ENCODE data around the gene RAMP1. TPM values are rescaled to one million over a fixed set of nuclear protein-coding genes. Genes with fewer than 3 reads are reported as not detected.

RAMP1 gene
- total and polyA plus RNA-seq, 2 experiments from 2014 or later, result 134 to 329 TPM

DNA sequence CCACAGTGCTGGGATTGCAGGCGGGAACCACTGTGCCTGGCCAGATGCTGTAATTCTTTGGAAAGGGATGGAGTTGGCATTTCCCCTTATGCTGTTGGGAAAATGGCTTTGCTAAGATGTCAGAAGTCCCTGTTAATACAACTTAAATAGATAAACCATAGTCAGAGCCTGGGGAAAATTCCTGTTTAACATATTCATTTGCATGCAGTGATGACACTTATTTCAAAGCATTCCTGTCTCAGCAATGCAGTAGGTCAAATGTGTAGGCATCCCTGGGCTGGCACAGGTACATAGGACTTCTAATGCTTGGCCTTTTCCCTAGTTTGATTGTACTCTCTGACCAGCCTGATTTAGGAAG lies 38.6 kb downstream of the RAMP1 start:
- no peak overlapping the region for H3K4me2 ChIP-seq
- DNase-seq (ENCODE audit: low spot score), result no peak
- no peaks in the 10 kb centered on the region for H3K79me2 ChIP-seq
- WGBS (ENCODE audit: low lambda C conversion rate, missing lambda C conversion rate), result 100% methylated on average over 1 of the region's 1 CpG
- H3K9me3 ChIP-seq (ENCODE audit: low read depth), result no peaks in the 10 kb centered on the region
- H3K9me2 ChIP-seq (replicated peaks; ENCODE audit: insufficient read depth), result no peaks in the 10 kb centered on the region
- no peak overlapping the region for H3K27ac ChIP-seq
- TF ChIP-seq EZH2phosphoT487 (IDR thresholded peaks at IDR 0.05; ENCODE audit: low read depth, severe bottlenecking, unreplicated experiment) (no peak), EZH2 (IDR thresholded peaks at IDR 0.05; ENCODE audit: borderline replicate concordance) (no peak)
- TF ChIP-seq, protein P1, sequence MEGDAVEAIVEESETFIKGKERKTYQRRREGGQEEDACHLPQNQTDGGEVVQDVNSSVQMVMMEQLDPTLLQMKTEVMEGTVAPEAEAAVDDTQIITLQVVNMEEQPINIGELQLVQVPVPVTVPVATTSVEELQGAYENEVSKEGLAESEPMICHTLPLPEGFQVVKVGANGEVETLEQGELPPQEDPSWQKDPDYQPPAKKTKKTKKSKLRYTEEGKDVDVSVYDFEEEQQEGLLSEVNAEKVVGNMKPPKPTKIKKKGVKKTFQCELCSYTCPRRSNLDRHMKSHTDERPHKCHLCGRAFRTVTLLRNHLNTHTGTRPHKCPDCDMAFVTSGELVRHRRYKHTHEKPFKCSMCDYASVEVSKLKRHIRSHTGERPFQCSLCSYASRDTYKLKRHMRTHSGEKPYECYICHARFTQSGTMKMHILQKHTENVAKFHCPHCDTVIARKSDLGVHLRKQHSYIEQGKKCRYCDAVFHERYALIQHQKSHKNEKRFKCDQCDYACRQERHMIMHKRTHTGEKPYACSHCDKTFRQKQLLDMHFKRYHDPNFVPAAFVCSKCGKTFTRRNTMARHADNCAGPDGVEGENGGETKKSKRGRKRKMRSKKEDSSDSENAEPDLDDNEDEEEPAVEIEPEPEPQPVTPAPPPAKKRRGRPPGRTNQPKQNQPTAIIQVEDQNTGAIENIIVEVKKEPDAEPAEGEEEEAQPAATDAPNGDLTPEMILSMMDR (IDR thresholded peaks at IDR 0.05; ENCODE audit: poor library complexity), result no peak
- H3K27me3 ChIP-seq, result no peaks in the 10 kb centered on the region
- no peak overlapping the region for H3K4me3 ChIP-seq
- peaks cover 5% of the 10 kb centered on the region for H3K4me1 ChIP-seq (ENCODE audit: insufficient read depth)
- H2AFZ ChIP-seq, result no peak overlapping the region
- no peaks in the 10 kb centered on the region for H4K20me1 ChIP-seq (ENCODE audit: insufficient read depth, poor library complexity, severe bottlenecking)
- no peaks in the 10 kb centered on the region for H3K36me3 ChIP-seq (replicated peaks; ENCODE audit: insufficient read depth, low read depth)

DNA sequence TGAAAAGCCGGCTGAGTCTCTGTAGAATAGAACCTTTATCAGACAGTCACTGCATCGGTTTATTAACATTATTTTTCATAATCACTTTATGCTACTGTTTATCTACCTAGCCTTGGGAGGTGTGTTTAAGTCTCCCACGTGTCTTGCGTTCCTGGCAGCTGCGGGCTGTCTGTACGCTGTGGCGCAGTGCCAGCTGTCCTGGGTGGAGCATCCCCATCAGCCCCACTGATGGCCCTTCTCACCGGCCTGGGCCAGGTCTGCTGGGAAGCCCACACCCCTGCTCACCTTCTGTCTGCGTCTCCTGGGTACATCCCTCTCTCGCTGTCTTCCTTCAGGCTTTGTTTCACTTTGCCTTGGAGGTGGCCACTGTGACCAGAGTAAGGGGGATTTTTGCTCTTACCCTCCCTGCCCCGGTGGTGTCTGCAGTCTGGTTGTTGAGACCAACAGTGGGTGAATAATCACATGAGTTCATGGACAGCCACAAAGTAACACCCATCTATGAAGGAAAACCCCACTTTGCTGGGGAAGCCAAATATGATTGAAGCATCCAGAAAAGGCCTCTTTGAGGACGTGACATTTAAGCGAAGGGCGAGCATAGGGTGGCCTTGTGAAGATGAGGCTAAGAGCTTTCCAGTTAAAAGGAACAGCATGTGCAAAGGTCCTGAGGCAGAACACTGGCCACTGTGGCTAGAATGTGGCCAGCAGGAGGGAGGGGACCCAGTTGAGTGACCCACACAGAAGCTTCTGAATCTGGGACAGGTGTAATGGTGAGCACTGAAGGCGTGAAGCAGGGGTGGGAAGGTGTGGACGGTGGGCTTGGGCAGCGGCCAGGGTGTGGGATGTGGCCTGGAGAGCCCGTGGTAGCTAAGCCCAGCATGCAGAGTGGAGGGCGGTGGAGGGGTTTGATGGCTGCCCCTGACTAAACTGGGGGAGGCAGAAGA lies 41.7 kb downstream of the RAMP1 start:
- 96% methylated on average over 19 of the region's 19 CpGs for WGBS (ENCODE audit: low lambda C conversion rate, missing lambda C conversion rate)
- Histone ChIP-seq H3K27ac (no peak overlapping the region), H3K9me3 (ENCODE audit: low read depth) (no peaks in the 10 kb centered on the region), H3K9me2 (replicated peaks; ENCODE audit: insufficient read depth) (no peaks in the 10 kb centered on the region), H2AFZ (no peak overlapping the region), H3K27me3 (no peaks in the 10 kb centered on the region), H4K20me1 (ENCODE audit: insufficient read depth, poor library complexity, severe bottlenecking) (no peaks in the 10 kb centered on the region), H3K79me2 (no peaks in the 10 kb centered on the region), H3K4me3 (no peak overlapping the region), H3K36me3 (replicated peaks; ENCODE audit: insufficient read depth, low read depth) (no peaks in the 10 kb centered on the region), H3K4me2 (no peak overlapping the region), H3K4me1 (ENCODE audit: insufficient read depth) (peaks cover 5% of the 10 kb centered on the region)
- no peak for DNase-seq (ENCODE audit: low spot score)
- TF ChIP-seq EZH2 (IDR thresholded peaks at IDR 0.05; ENCODE audit: borderline replicate concordance) (no peak), EZH2phosphoT487 (IDR thresholded peaks at IDR 0.05; ENCODE audit: low read depth, severe bottlenecking, unreplicated experiment) (no peak)
- TF ChIP-seq, protein P1 (IDR thresholded peaks at IDR 0.05; ENCODE audit: poor library complexity), result no peak

- Histone ChIP-seq H2AFZ (no peak overlapping the region), H4K20me1 (ENCODE audit: insufficient read depth, poor library complexity, severe bottlenecking) (no peaks in the 10 kb centered on the region), H3K79me2 (no peaks in the 10 kb centered on the region), H3K9me2 (replicated peaks; ENCODE audit: insufficient read depth) (no peaks in the 10 kb centered on the region), H3K36me3 (replicated peaks; ENCODE audit: insufficient read depth, low read depth) (no peaks in the 10 kb centered on the region), H3K27ac (no peak overlapping the region), H3K9me3 (ENCODE audit: low read depth) (no peaks in the 10 kb centered on the region), H3K4me1 (ENCODE audit: insufficient read depth) (no peaks in the 10 kb centered on the region), H3K4me2 (no peak overlapping the region), H3K27me3 (no peaks in the 10 kb centered on the region), H3K4me3 (no peak overlapping the region)
- 86% methylated on average over 17 of the region's 22 CpGs for WGBS (ENCODE audit: low lambda C conversion rate, missing lambda C conversion rate)
- no peak for DNase-seq (ENCODE audit: low spot score)
- TF ChIP-seq EZH2 (IDR thresholded peaks at IDR 0.05; ENCODE audit: borderline replicate concordance) (no peak), EZH2phosphoT487 (IDR thresholded peaks at IDR 0.05; ENCODE audit: low read depth, severe bottlenecking, unreplicated experiment) (no peak)
- TF ChIP-seq, protein P1 (IDR thresholded peaks at IDR 0.05; ENCODE audit: poor library complexity), result no peak
These were observed 42.8 kb downstream of the RAMP1 start for GRCh38 chr2:237901932-237902850.

All from hepatocyte (in vitro differentiated cells).